Measurements from ENCODE around the gene RHOC. TPM values are rescaled to one million over a fixed set of nuclear protein-coding genes. Genes with fewer than 3 reads are reported as not detected.

RHOC gene
- total RNA-seq, 1 donor from 2014 or later = 53.4 TPM

GRCh38 chr1:112713466-112714312 lies 6.8 kb upstream of the RHOC start:
- no peak for DNase-seq
- no peaks in the 10 kb centered on the region for H3K9me3 Mint-ChIP-seq
- intact Hi-C loops (cut with micrococcal nuclease) = loop anchor here (2.0 kb wide), 2 partner anchors 39 to 323 kb away; partner anchors contain the start of gene MOV10
- H3K36me3 Mint-ChIP-seq (ENCODE audit: low read depth) = no peaks in the 10 kb centered on the region
- peaks cover 36% of the 10 kb centered on the region for H3K27me3 Mint-ChIP-seq
- H3K4me3 Mint-ChIP-seq = peak overlapping the region; percentile 89
- H3K4me1 Mint-ChIP-seq = peaks cover 41% of the 10 kb centered on the region
- no peak overlapping the region for H3K27ac Mint-ChIP-seq

DNA sequence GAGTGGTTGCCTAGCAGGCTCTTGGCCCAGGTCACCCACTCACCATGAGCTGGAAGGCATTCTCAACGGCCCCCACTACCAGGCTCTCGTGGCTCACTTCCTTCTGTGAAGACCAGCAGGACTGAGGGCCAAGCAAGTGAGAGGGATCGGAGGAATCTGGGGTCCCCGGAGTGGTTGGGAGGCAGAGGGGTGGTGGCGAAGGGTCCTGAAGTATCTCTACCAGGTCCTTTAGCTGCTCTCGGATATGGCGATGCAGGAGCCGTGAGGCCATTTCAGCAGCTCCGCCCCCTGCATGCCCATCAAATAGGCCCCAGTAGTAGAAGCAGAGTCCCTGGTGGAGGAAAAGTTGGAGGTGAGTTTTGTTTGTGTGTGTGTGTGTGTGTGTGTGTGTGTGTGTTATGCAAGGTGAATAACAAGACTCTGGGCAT lies 5.8 kb upstream of the RHOC start:
- peaks cover 40% of the 10 kb centered on the region for H3K27me3 Mint-ChIP-seq
- intact Hi-C loops (cut with micrococcal nuclease) = no loop called here
- H3K27ac Mint-ChIP-seq = no peak overlapping the region
- H3K4me1 Mint-ChIP-seq = peaks cover 40% of the 10 kb centered on the region
- DNase-seq = no peak
- no peaks in the 10 kb centered on the region for H3K36me3 Mint-ChIP-seq (ENCODE audit: low read depth)
- H3K4me3 Mint-ChIP-seq = no peak overlapping the region
- no peaks in the 10 kb centered on the region for H3K9me3 Mint-ChIP-seq

DNA sequence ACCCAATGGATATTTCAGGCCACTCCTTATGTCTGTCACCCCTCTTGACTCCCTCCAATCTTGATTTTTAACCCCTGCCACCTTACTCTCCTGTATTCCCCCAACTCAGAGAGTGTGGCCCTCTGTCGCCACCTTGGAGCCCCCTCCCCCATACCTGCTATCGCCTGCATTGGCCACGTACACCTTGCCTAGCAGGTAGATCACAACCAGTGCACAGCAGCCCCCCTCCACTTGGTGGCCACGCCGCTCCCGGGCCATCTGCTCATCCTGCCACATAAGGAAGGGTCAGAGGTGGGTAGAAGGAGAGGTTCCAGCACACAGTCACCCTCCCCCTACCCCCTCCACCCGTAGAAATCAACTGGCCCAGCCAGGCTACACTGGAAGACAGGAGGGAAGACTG lies 5.3 kb upstream of the RHOC start:
- peaks cover 44% of the 10 kb centered on the region for H3K27me3 Mint-ChIP-seq
- no peak overlapping the region for H3K4me3 Mint-ChIP-seq
- H3K27ac Mint-ChIP-seq = no peak overlapping the region
- no peaks in the 10 kb centered on the region for H3K36me3 Mint-ChIP-seq (ENCODE audit: low read depth)
- DNase-seq = no peak
- intact Hi-C loops (cut with micrococcal nuclease) = no loop called here
- peaks cover 39% of the 10 kb centered on the region for H3K4me1 Mint-ChIP-seq
- H3K9me3 Mint-ChIP-seq = no peaks in the 10 kb centered on the region

DNA sequence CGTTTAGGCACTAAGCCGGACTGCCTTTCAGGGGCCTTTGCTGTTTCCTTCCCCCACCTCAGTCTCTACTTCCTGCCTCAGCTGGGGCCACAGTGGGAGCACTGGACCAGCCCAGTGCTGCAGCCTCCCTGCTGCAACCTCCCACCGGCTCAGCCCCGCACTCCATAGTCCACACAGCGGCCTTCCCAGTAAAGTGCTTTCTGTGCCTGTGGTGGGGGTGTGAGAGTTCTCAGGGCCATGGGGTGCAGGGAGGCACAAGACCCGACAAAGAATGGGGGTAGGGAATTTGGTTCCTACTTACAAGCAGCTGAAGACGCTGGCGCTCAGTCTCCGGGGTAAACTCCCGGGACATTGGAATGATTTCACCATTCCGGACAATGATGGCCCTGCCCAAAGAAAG lies 4.7 kb upstream of the RHOC start:
- Mint-ChIP-seq H3K9me3 (no peaks in the 10 kb centered on the region), H3K4me1 (peaks cover 36% of the 10 kb centered on the region), H3K36me3 (ENCODE audit: low read depth) (no peaks in the 10 kb centered on the region), H3K4me3 (no peak overlapping the region), H3K27ac (no peak overlapping the region), H3K27me3 (peaks cover 44% of the 10 kb centered on the region)
- no peak for DNase-seq
- intact Hi-C loops (cut with micrococcal nuclease) = no loop called here

GRCh38 chr1:112711041-112711440 lies 4.1 kb upstream of the RHOC start:
- H3K27ac Mint-ChIP-seq = no peak overlapping the region
- intact Hi-C loops (cut with micrococcal nuclease) = no loop called here
- H3K4me3 Mint-ChIP-seq = no peak overlapping the region
- H3K36me3 Mint-ChIP-seq (ENCODE audit: low read depth) = no peaks in the 10 kb centered on the region
- DNase-seq = no peak
- H3K27me3 Mint-ChIP-seq = peaks cover 44% of the 10 kb centered on the region
- no peaks in the 10 kb centered on the region for H3K9me3 Mint-ChIP-seq
- H3K4me1 Mint-ChIP-seq = peaks cover 36% of the 10 kb centered on the region

DNA sequence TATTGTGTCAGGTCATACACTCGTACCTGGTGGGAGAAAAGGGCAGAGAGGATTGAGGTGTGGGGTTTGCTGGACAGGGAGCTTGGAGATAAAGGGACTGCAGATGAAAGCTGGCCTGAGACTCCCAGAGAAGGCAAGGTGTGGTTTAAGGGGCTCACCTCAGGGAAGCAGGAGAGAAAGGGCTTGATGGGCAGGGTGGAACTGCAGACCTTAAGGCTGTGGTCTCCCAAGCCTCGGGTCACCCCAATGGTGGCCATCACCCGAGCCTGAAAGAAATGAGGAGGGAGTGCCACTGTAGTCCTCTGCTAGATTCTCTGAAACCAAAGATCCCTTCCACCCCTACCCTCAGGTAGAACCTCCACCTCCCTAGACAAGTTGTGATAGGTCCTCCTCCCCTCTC lies 3.7 kb upstream of the RHOC start:
- H3K36me3 Mint-ChIP-seq (ENCODE audit: low read depth) = no peaks in the 10 kb centered on the region
- no peak for DNase-seq
- intact Hi-C loops (cut with micrococcal nuclease) = no loop called here
- H3K27me3 Mint-ChIP-seq = peaks cover 44% of the 10 kb centered on the region
- no peaks in the 10 kb centered on the region for H3K9me3 Mint-ChIP-seq
- no peak overlapping the region for H3K4me3 Mint-ChIP-seq
- peaks cover 36% of the 10 kb centered on the region for H3K4me1 Mint-ChIP-seq
- H3K27ac Mint-ChIP-seq = no peak overlapping the region

DNA sequence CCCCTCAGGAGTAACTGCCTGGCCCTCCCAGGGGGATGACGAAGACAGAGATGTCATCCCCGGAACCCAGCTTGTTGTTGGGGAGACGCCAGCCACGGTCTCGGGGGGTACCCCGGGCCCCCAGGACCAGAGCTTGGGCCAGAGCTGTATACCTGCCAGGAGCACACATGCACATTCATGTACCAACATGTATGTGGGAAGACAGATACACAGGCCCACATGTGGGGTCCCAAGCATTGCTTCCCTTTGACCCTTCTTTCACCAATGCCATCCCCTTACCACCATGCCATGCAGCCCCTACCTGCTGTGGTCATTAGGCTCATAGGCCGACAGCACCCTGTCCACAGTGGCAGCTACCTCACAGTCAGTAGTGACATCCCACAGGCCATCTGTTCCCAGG lies 3.2 kb upstream of the RHOC start:
- no peak for DNase-seq
- H3K27ac Mint-ChIP-seq = no peak overlapping the region
- H3K27me3 Mint-ChIP-seq = peaks cover 44% of the 10 kb centered on the region
- intact Hi-C loops (cut with micrococcal nuclease) = no loop called here
- peaks cover 38% of the 10 kb centered on the region for H3K4me1 Mint-ChIP-seq
- H3K4me3 Mint-ChIP-seq = no peak overlapping the region
- H3K36me3 Mint-ChIP-seq (ENCODE audit: low read depth) = no peaks in the 10 kb centered on the region
- no peaks in the 10 kb centered on the region for H3K9me3 Mint-ChIP-seq

- no peak for DNase-seq
- Mint-ChIP-seq H3K27ac (no peak overlapping the region), H3K4me1 (peaks cover 45% of the 10 kb centered on the region), H3K36me3 (ENCODE audit: low read depth) (no peaks in the 10 kb centered on the region), H3K27me3 (peaks cover 34% of the 10 kb centered on the region), H3K4me3 (no peak overlapping the region), H3K9me3 (no peaks in the 10 kb centered on the region)
- intact Hi-C loops (cut with micrococcal nuclease) = loop anchor here (5.0 kb wide), 2 partner anchors 684 to 1104 kb away; partner anchors contain the start of genes MAGI3 and RSBN1
Measured at GRCh38 chr1:112708489-112708888, 1.6 kb upstream of the RHOC start.

GRCh38 chr1:112708002-112708448 lies 1.1 kb upstream of the RHOC start:
- intact Hi-C loops (cut with micrococcal nuclease) = loop anchor here (5.0 kb wide), 2 partner anchors 684 to 1104 kb away; partner anchors contain the start of genes MAGI3 and RSBN1

GRCh38 chr1:112707221-112708001 lies 484 bp upstream of the RHOC start:
- H3K27me3 Mint-ChIP-seq = peaks cover 23% of the 10 kb centered on the region
- peaks cover 53% of the 10 kb centered on the region for H3K4me1 Mint-ChIP-seq
- peaks cover 4% of the 10 kb centered on the region for H3K36me3 Mint-ChIP-seq (ENCODE audit: low read depth)
- intact Hi-C loops (cut with micrococcal nuclease) = loop anchor here (1.0 to 5.0 kb wide), 5 partner anchors 9 to 1105 kb away; partner anchors contain the start of genes MAGI3 and RSBN1
- peak; percentile 91 for DNase-seq
- H3K27ac Mint-ChIP-seq = peak overlapping the region; percentile 71
- H3K4me3 Mint-ChIP-seq = peak overlapping the region; percentile 87
- no peaks in the 10 kb centered on the region for H3K9me3 Mint-ChIP-seq

More at GRCh38 chr1:112708002-112708448, 1.1 kb upstream of the RHOC start:
- Mint-ChIP-seq H3K36me3 (ENCODE audit: low read depth) (peaks cover 3% of the 10 kb centered on the region), H3K4me3 (peak overlapping the region; percentile 87), H3K27ac (no peak overlapping the region), H3K9me3 (no peaks in the 10 kb centered on the region), H3K4me1 (peaks cover 48% of the 10 kb centered on the region), H3K27me3 (peaks cover 29% of the 10 kb centered on the region)
- DNase-seq = no peak

DNA sequence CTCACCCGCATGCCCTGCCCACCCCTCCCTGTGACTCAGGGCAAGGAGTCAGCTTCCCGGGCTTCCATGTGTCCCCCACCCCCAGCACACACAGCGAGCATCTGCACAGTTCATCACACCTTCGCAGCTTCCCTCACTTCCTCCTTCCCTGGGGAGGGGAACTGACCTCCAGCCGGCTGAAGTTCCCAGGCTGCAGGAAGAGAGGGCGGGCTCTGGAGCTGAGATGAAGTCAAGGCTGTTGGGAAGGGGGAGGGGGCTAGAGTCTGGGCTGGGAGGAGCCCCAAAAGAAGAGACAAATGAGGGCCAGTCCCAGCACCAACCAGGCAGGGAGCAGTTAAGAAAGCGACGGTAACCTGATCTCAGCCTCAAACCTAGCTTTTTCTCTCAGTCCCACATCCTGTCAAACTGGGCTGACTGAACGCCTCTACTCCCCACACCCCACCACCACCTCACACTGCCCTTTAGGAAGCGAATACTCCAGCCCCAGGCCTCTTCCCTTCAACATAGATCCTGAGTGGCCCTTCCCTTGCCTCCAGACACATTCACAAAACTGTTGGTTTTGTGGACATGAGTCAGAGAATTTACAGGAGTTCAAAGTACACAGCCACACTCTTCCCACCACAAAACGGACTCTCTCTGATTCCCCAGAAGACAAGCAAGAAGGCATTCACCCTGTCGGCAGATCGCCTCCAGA lies 1.8 kb downstream of the RHOC start:
- Mint-ChIP-seq H3K9me3 (no peaks in the 10 kb centered on the region), H3K4me3 (peak overlapping the region; percentile 87), H3K27me3 (peaks cover 17% of the 10 kb centered on the region), H3K27ac (peak overlapping the region; percentile 94), H3K4me1 (peaks cover 69% of the 10 kb centered on the region), H3K36me3 (ENCODE audit: low read depth) (peaks cover 17% of the 10 kb centered on the region)
- peak; percentile 92 for DNase-seq
- intact Hi-C loops (cut with micrococcal nuclease) = loop anchor here (1.0 to 5.0 kb wide), 4 partner anchors 31 to 1107 kb away; partner anchors contain the start of genes MAGI3, MOV10 and RSBN1

GRCh38 chr1:112704391-112704933 lies 2.5 kb downstream of the RHOC start:
- peak; percentile 69 for DNase-seq
- intact Hi-C loops (cut with micrococcal nuclease) = no loop called here
- H3K27me3 Mint-ChIP-seq = peaks cover 13% of the 10 kb centered on the region

GRCh38 chr1:112703706-112704105 lies 3.2 kb downstream of the RHOC start:
- peak overlapping the region; percentile 87 for H3K4me3 Mint-ChIP-seq
- peaks cover 29% of the 10 kb centered on the region for H3K36me3 Mint-ChIP-seq (ENCODE audit: low read depth)
- H3K27ac Mint-ChIP-seq = peak overlapping the region; percentile 62
- DNase-seq = no peak
- intact Hi-C loops (cut with micrococcal nuclease) = no loop called here
- H3K9me3 Mint-ChIP-seq = no peaks in the 10 kb centered on the region
- peaks cover 9% of the 10 kb centered on the region for H3K27me3 Mint-ChIP-seq
- peaks cover 71% of the 10 kb centered on the region for H3K4me1 Mint-ChIP-seq

More at GRCh38 chr1:112704391-112704933, 2.5 kb downstream of the RHOC start:
- peak overlapping the region; percentile 94 for H3K27ac Mint-ChIP-seq
- peaks cover 23% of the 10 kb centered on the region for H3K36me3 Mint-ChIP-seq (ENCODE audit: low read depth)
- H3K4me3 Mint-ChIP-seq = peak overlapping the region; percentile 87
- H3K4me1 Mint-ChIP-seq = peaks cover 69% of the 10 kb centered on the region
- no peaks in the 10 kb centered on the region for H3K9me3 Mint-ChIP-seq
